ENCODE data around the gene TPSAB1.
"Not testable (repeated sequence)": the region's sequence is repeated elsewhere in the genome, so short reads cannot be mapped to it uniquely, and the experiment has no call there.

DNA sequence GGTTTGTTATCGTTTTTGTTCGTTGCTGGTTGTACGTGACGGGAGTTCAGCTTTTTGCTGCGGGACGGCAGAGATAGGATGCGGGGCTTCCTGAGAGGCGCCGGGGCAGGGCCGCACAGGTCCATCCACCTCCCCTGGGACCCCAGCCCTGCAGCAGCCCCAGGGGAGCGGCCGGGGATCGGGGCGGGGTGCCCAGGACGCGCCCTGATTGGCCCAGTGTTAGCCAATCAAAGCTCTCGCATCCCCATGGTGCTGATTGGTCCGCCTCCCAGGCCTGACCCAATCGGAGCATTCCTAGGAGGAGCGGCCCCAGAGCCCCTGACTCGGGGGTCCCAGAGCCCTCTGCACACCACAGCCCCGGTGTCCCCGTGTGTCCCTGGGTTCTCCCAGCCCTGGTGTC is 1.6 kb upstream of the TPSAB1 start:
- TF ChIP-seq EZH2phosphoT487 (IDR thresholded peaks at IDR 0.05; ENCODE audit: low read depth): not testable (repeated sequence)
- TF ChIP-seq, protein P1, sequence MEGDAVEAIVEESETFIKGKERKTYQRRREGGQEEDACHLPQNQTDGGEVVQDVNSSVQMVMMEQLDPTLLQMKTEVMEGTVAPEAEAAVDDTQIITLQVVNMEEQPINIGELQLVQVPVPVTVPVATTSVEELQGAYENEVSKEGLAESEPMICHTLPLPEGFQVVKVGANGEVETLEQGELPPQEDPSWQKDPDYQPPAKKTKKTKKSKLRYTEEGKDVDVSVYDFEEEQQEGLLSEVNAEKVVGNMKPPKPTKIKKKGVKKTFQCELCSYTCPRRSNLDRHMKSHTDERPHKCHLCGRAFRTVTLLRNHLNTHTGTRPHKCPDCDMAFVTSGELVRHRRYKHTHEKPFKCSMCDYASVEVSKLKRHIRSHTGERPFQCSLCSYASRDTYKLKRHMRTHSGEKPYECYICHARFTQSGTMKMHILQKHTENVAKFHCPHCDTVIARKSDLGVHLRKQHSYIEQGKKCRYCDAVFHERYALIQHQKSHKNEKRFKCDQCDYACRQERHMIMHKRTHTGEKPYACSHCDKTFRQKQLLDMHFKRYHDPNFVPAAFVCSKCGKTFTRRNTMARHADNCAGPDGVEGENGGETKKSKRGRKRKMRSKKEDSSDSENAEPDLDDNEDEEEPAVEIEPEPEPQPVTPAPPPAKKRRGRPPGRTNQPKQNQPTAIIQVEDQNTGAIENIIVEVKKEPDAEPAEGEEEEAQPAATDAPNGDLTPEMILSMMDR (IDR thresholded peaks at IDR 0.05; ENCODE audit: low read depth, low read length): not testable (repeated sequence)
